IMR-90 (cell line): Measurements from ENCODE around the gene HNMT.

Source experiments
- CEBPB ChIP-seq: IDR thresholded peaks from 2 replicates; pipeline ENCODE4 v1.6.1; 2012; ENCODE audit warnings: low read depth, low read length, improper control_type of control experiment
- TF ChIP-seq, protein P1 (sequence below): fragments of 150-350 bp; IDR thresholded peaks from 2 replicates; pipeline ENCODE4 v1.6.1; 2017; ENCODE audit warnings: mild to moderate bottlenecking, antibody characterized with exemption, low read length, low read depth

DNA sequence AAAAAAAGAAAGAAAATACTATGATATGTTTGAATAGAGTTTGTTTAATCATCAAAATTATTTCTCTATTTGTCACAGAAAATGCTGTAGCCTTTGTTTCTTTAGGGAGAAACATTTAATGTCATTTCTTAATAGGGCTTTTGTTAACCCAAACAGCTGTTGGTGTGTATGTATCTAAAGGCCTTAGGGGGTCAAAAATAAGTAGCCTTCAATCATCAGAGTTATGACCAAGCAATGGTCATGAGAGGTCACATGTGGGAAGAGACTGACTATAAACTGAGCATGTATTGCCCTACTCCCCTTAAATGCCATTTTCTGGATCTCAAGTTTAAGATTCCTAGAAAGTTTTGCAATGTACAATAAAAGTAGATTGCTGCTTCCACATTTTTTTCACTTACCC, 22.7 kb downstream of the HNMT start:
- TF ChIP-seq CEBPB, result no peak
- TF ChIP-seq, protein P1, sequence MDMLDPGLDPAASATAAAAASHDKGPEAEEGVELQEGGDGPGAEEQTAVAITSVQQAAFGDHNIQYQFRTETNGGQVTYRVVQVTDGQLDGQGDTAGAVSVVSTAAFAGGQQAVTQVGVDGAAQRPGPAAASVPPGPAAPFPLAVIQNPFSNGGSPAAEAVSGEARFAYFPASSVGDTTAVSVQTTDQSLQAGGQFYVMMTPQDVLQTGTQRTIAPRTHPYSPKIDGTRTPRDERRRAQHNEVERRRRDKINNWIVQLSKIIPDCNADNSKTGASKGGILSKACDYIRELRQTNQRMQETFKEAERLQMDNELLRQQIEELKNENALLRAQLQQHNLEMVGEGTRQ, result no peak
